ENCODE measurements around the gene ADAMTS17. TPM values are rescaled to one million over a fixed set of nuclear protein-coding genes. Genes with fewer than 3 reads are reported as not detected.
A peak's percentile ranks its signal among the peaks of the same experiment; 100 is the strongest.

ADAMTS17 gene
- polyA plus RNA-seq, 3 donors = 2.2 to 3.1 (median 2.5) TPM

GRCh38 chr15:100169615-100170290 lies 172.0 kb downstream of the ADAMTS17 start:
- DNase-seq (ENCODE audit: extremely low read depth in 1 of 11, low read depth in 9 of 11, low spot score in 4 of 11) = no peak

GRCh38 chr15:100168787-100169186 lies 173.0 kb downstream of the ADAMTS17 start:
- DNase-seq (ENCODE audit: extremely low read depth in 1 of 11, low read depth in 9 of 11, low spot score in 4 of 11) = no peak

- no peak for DNase-seq (ENCODE audit: extremely low read depth in 1 of 11, low read depth in 9 of 11, low spot score in 4 of 11)
Measured at GRCh38 chr15:100167884-100168375, 173.8 kb downstream of the ADAMTS17 start.

- no peak for DNase-seq (ENCODE audit: extremely low read depth in 1 of 11, low read depth in 9 of 11, low spot score in 4 of 11)
Measured at GRCh38 chr15:100166313-100166712, 175.5 kb downstream of the ADAMTS17 start.

GRCh38 chr15:100163961-100164360 lies 177.8 kb downstream of the ADAMTS17 start:
- DNase-seq (ENCODE audit: extremely low read depth in 1 of 11, low read depth in 9 of 11, low spot score in 4 of 11) = no peak

- DNase-seq (ENCODE audit: extremely low read depth in 1 of 11, low read depth in 9 of 11, low spot score in 4 of 11) = no peak
Measured at GRCh38 chr15:100160953-100161352, 180.8 kb downstream of the ADAMTS17 start.

- DNase-seq (ENCODE audit: extremely low read depth in 1 of 11, low read depth in 9 of 11, low spot score in 4 of 11) = no peak
Measured at GRCh38 chr15:100159436-100159835, 182.3 kb downstream of the ADAMTS17 start.

- peak in 1 of 11 donors; percentile 10 for DNase-seq (ENCODE audit: extremely low read depth in 1 of 11, low read depth in 9 of 11, low spot score in 4 of 11)
Measured at GRCh38 chr15:100158356-100158755, 183.4 kb downstream of the ADAMTS17 start.

GRCh38 chr15:100156201-100156600 lies 185.6 kb downstream of the ADAMTS17 start:
- no peak for DNase-seq (ENCODE audit: extremely low read depth in 1 of 11, low read depth in 9 of 11, low spot score in 4 of 11)

GRCh38 chr15:100154338-100154737 lies 187.4 kb downstream of the ADAMTS17 start:
- DNase-seq (ENCODE audit: extremely low read depth in 1 of 11, low read depth in 9 of 11, low spot score in 4 of 11) = no peak

GRCh38 chr15:100152463-100152862 lies 189.3 kb downstream of the ADAMTS17 start:
- no peak for DNase-seq (ENCODE audit: extremely low read depth in 1 of 11, low read depth in 9 of 11, low spot score in 4 of 11)

GRCh38 chr15:100150906-100151305 lies 190.9 kb downstream of the ADAMTS17 start:
- no peak for DNase-seq (ENCODE audit: extremely low read depth in 1 of 11, low read depth in 9 of 11, low spot score in 4 of 11)

GRCh38 chr15:100147828-100148227 lies 193.9 kb downstream of the ADAMTS17 start:
- no peak for DNase-seq (ENCODE audit: extremely low read depth in 1 of 11, low read depth in 9 of 11, low spot score in 4 of 11)

GRCh38 chr15:100143378-100143777 lies 198.4 kb downstream of the ADAMTS17 start:
- DNase-seq (ENCODE audit: extremely low read depth in 1 of 11, low read depth in 9 of 11, low spot score in 4 of 11) = no peak

GRCh38 chr15:100141311-100142001 lies 200.3 kb downstream of the ADAMTS17 start:
- DNase-seq (ENCODE audit: extremely low read depth in 1 of 11, low read depth in 9 of 11, low spot score in 4 of 11) = no peak

GRCh38 chr15:100140527-100141308 lies 201.1 kb downstream of the ADAMTS17 start:
- DNase-seq (ENCODE audit: extremely low read depth in 1 of 11, low read depth in 9 of 11, low spot score in 4 of 11) = no peak

- no peak for DNase-seq (ENCODE audit: extremely low read depth in 1 of 11, low read depth in 9 of 11, low spot score in 4 of 11)
Measured at GRCh38 chr15:100134586-100134985, 207.2 kb downstream of the ADAMTS17 start.

GRCh38 chr15:100134089-100134583 lies 207.6 kb downstream of the ADAMTS17 start:
- no peak for DNase-seq (ENCODE audit: extremely low read depth in 1 of 11, low read depth in 9 of 11, low spot score in 4 of 11)

GRCh38 chr15:100133001-100133400 lies 208.8 kb downstream of the ADAMTS17 start:
- no peak for DNase-seq (ENCODE audit: extremely low read depth in 1 of 11, low read depth in 9 of 11, low spot score in 4 of 11)

- no peak for DNase-seq (ENCODE audit: extremely low read depth in 1 of 11, low read depth in 9 of 11, low spot score in 4 of 11)
Measured at GRCh38 chr15:100132309-100132708, 209.5 kb downstream of the ADAMTS17 start.
